HepG2 (cell line): ENCODE results near the gene UTP4. TPM values are rescaled to one million over a fixed set of nuclear protein-coding genes. Genes with fewer than 3 reads are reported as not detected.

ENCODE experiments used
- AHDC1 ChIP-seq: sonication (generic); formaldehyde crosslinking; IDR thresholded peaks from 2 replicates; pipeline ENCODE4 v1.5.1; 2020; ENCODE audit warnings: mild to moderate bottlenecking, missing genetic modification reagents, borderline replicate concordance
- GATAD1 ChIP-seq: IDR thresholded peaks from 2 replicates; pipeline ENCODE4 v1.6.1; 2016; ENCODE audit warnings: missing genetic modification reagents, missing compliant biosample characterization
- NAIF1 ChIP-seq: sonication (generic); formaldehyde crosslinking; IDR thresholded peaks from 2 replicates; pipeline ENCODE4 v1.5.0; 2020; ENCODE audit warnings: mild to moderate bottlenecking, missing genetic modification reagents, borderline replicate concordance
- RBFOX2 ChIP-seq: fragments of 200-400 bp; formaldehyde crosslinking; IDR thresholded peaks from 2 replicates; pipeline ENCODE4 v1.6.1; 2017; ENCODE audit warnings: low read depth, mild to moderate bottlenecking, low read length
- REL ChIP-seq: sonication (generic); formaldehyde crosslinking; conservative IDR thresholded peaks from 2 replicates; pipeline ENCODE4 v1.8.0; 2022; ENCODE audit warnings: mild to moderate bottlenecking, missing genetic modification reagents, moderate library complexity
- SKIL ChIP-seq: sonication (generic); formaldehyde crosslinking; IDR thresholded peaks from 2 replicates; pipeline ENCODE4 v1.8.0; 2022; ENCODE audit warnings: missing genetic modification reagents, mild to moderate bottlenecking, moderate library complexity, borderline replicate concordance
- TBL1XR1 ChIP-seq: fragments of 150-350 bp; IDR thresholded peaks from 2 replicates; pipeline ENCODE4 v1.6.1; 2014; ENCODE audit warnings: borderline replicate concordance, low read length; ENCODE audit not compliant: partially characterized antibody
- ZFP36L1 ChIP-seq: sonication (generic); formaldehyde crosslinking; IDR thresholded peaks from 2 replicates; pipeline ENCODE4 v1.8.0; 2022; ENCODE audit warnings: mild to moderate bottlenecking, missing genetic modification reagents, moderate library complexity
- ZNF136 ChIP-seq: sonication (generic); formaldehyde crosslinking; IDR thresholded peaks from 2 replicates; pipeline ENCODE4 v1.8.1; 2022; ENCODE audit warnings: low read depth, mild to moderate bottlenecking, moderate library complexity, missing genetic modification reagents
- ZNF354B ChIP-seq: sonication (generic); formaldehyde crosslinking; IDR thresholded peaks from 2 replicates; pipeline ENCODE4 v1.8.0; 2022; ENCODE audit warnings: mild to moderate bottlenecking, missing genetic modification reagents
- ZNF503 ChIP-seq: sonication (generic); formaldehyde crosslinking; IDR thresholded peaks from 2 replicates; pipeline ENCODE4 v1.4.0; 2020; ENCODE audit warnings: missing genetic modification reagents
- polyA plus RNA-seq, 8 experiments: library from polyadenylated mRNA; depleted of rRNA in 3 of 8; stranded (reverse) in 7 of 8; unstranded in 1 of 8; fragments of >200 nt; fragmentation: Illumina TruSeq in 4 of 8; extraction: Trizol in 4 of 8; gene quantifications; 2 replicates each; pipeline versions ENCODE4 v1.2.1 to v1.2.3, GENCODE V29; 2011 to 2016; ENCODE audit warnings: low read depth in 4 of 8, missing spikeins in 1 of 8, mixed read lengths in 1 of 8; ENCODE audit not compliant: insufficient read depth in 1 of 8
- total RNA-seq, 5 experiments: library from RNA; depleted of rRNA; stranded (reverse); fragments of >200 nt; fragmentation: Illumina TruSeq; extraction: Trizol; gene quantifications; 2 replicates each; pipeline ENCODE4 v1.2.3, GENCODE V29; 2016; ENCODE audit warnings: low read depth in 1 of 5
- TF ChIP-seq, protein P1 (sequence below): sonication (generic); formaldehyde crosslinking; IDR thresholded peaks from 2 replicates; pipeline ENCODE4 v1.4.0; 2020; ENCODE audit warnings: missing genetic modification reagents
- TF ChIP-seq, protein P2 (sequence below): sonication (generic); formaldehyde crosslinking; conservative IDR thresholded peaks from 2 replicates; pipeline ENCODE4 v1.4.0; 2020; ENCODE audit warnings: missing genetic modification reagents

The UTP4 gene
- total and polyA plus RNA-seq, 2 of the 13 experiments (the other 11 are each of a cell fraction or from before 2014, with no cell fraction given), result 30.0 to 85.8 TPM

DNA sequence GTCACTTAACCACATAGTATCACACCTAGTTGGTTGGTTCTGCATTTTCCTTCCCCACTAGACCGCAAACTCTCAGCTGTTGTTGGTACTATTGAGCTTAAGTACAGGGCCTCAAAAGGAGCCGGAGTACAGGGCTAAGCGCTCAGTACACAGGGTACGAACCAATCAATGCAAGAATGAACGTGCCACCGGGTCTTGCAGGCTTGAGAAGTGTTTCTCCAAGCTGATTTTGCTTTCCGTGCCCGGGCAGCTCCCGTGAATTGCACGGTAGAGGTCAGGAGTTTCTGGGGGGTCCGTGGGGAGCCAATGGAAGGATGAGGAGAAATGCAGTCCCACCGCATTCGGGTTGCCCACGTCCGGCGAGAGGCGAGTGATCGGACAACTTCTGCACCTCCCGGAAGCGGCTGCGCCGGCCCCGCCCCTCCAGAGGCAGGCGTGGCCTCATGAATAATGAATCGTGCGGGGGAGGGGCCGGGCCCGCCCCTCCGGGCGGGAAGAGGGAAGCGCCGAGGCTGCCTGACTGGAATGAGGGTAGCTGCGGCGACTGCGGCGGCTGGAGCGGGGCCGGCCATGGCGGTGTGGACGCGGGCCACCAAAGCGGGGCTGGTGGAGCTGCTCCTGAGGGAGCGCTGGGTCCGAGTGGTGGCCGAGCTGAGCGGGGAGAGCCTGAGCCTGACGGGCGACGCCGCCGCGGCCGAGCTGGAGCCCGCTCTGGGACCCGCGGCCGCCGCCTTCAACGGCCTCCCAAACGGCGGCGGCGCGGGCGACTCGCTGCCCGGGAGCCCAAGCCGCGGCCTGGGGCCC is 54.4 kb downstream of the UTP4 start, which contains the start of gene SNTB2 (continued):
- TF ChIP-seq REL, result peak; percentile 77; the same call in 1 of the 2 replicates
- 0 out of 2 replicates have a peak, but pooled peaks have one; percentile 15 for TF ChIP-seq ZNF136 (CRISPR knock-in tag)
- TF ChIP-seq, protein P1, sequence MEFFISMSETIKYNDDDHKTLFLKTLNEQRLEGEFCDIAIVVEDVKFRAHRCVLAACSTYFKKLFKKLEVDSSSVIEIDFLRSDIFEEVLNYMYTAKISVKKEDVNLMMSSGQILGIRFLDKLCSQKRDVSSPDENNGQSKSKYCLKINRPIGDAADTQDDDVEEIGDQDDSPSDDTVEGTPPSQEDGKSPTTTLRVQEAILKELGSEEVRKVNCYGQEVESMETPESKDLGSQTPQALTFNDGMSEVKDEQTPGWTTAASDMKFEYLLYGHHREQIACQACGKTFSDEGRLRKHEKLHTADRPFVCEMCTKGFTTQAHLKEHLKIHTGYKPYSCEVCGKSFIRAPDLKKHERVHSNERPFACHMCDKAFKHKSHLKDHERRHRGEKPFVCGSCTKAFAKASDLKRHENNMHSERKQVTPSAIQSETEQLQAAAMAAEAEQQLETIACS (CRISPR knock-in tag), result no peak; the same call in 1 of the 2 replicates
- peak; percentile 62; the same call in 1 of the 2 replicates for TF ChIP-seq NAIF1
- TF ChIP-seq ZNF354B, result no peak
- peak; percentile 50; the same call in 1 of the 2 replicates for TF ChIP-seq GATAD1 (CRISPR knock-in tag)
- TF ChIP-seq AHDC1 (CRISPR knock-in tag), result 0 out of 2 replicates have a peak, but pooled peaks have one; percentile 49
- TF ChIP-seq, protein P2, sequence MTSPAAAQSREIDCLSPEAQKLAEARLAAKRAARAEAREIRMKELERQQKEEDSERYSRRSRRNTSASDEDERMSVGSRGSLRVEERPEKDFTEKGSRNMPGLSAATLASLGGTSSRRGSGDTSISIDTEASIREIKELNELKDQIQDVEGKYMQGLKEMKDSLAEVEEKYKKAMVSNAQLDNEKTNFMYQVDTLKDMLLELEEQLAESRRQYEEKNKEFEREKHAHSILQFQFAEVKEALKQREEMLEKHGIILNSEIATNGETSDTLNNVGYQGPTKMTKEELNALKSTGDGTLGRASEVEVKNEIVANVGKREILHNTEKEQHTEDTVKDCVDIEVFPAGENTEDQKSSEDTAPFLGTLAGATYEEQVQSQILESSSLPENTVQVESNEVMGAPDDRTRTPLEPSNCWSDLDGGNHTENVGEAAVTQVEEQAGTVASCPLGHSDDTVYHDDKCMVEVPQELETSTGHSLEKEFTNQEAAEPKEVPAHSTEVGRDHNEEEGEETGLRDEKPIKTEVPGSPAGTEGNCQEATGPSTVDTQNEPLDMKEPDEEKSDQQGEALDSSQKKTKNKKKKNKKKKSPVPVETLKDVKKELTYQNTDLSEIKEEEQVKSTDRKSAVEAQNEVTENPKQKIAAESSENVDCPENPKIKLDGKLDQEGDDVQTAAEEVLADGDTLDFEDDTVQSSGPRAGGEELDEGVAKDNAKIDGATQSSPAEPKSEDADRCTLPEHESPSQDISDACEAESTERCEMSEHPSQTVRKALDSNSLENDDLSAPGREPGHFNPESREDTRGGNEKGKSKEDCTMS, result no peak
- TF ChIP-seq ZFP36L1, result no peak
- TF ChIP-seq TBL1XR1, result peak; percentile 15
- TF ChIP-seq SKIL (CRISPR knock-in tag), result peak; percentile 76; the same call in 1 of the 2 replicates
- no peak; the same call in 1 of the 2 replicates for TF ChIP-seq ZNF503 (CRISPR knock-in tag)
- TF ChIP-seq RBFOX2, result peak; percentile 96
